Measurements from ENCODE around the gene CAVIN4.
A peak's percentile ranks its signal among the peaks of the same experiment; 100 is the strongest.

Gene CAVIN4

DNA sequence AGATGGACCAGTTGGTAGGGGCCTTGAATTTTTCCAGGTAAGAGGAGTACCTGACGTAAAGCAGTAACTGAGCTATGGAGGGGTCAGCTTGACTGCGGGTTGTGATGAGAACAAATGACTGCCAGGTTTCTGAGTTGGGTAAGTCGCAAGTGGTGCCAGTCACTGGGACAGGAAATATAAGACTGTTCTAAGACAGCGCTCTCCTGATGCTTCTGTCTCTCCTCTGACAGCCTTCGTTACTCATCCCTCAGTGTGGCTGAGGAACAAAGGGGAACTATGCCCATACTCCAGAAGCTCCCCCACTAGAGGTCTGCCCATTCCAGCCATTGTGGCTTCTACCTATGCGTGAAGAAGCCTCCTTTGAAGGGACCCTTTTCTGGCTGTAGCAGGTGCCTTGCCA is 13.3 kb downstream of the CAVIN4 start:
- DNase-seq (ENCODE audit: low spot score), result no peak

GRCh38 chr9:100591639-100592412 is 13.9 kb downstream of the CAVIN4 start:
- DNase-seq (ENCODE audit: low spot score), result no peak

DNA sequence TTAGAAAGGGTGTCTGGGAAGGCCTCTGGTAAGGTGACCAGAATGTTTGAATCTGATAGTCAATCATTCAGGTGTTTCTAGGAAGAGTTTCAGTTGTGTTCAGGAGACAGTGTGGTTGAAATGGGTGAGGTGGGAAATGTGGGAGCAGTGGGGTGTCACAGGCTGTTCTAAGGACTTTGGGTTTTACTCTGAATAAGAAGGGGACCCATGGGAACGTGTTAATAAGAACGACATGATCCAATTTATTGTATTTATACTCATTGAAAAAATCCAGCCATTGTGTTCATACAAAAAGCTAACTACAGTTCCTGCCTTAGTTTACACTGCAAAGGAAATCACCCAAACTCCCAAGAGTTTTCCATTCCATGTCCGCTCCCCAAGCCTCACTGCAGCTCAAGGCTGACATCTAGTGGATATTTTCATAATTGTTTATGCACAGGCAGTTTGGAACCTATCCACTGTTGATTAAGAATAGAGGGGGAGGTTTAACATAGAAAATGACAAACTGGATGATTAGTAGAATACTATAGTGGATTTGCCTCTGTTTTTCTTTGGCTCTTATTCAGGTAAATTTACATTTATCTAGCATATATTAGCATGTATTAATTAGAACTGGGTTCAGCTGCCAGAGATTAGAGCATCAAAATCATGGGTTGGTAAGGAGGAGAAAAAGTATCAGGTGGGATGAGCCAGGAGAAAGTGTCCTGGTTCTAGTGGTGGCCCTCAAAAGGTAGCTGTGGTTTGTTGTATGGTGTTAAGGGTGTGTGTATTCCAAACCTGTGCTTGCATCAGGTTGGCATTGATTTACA is 17.7 kb downstream of the CAVIN4 start:
- DNase-seq (ENCODE audit: low spot score), result peak; percentile 36

- DNase-seq (ENCODE audit: low spot score), result no peak
Observed at GRCh38 chr9:100597236-100597635, 19.4 kb downstream of the CAVIN4 start.

GRCh38 chr9:100598641-100599145 is 20.8 kb downstream of the CAVIN4 start:
- peak; percentile 80 for DNase-seq (ENCODE audit: low spot score)

- DNase-seq (ENCODE audit: low spot score), result no peak
Observed at GRCh38 chr9:100600521-100601079, 22.7 kb downstream of the CAVIN4 start.

DNA sequence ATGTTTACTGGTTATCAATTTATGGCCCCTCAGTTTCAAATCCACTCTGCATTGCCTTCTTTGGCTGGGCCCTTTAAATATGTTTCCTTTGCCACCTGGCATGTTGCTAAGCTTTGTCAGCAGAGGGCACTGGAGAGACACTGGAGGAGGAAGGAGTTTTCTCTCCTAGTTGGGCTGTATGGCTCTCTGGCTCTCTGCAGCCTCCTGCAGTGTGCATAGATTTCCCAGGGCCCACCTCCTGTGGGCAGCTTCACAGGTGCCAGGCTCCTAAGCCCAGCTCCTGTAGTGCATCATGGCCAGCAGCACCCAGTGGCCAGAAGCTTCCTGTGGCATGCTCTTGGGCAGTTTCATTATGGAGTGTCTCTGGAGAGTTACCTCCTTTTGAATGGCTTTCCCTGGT is 23.3 kb downstream of the CAVIN4 start:
- DNase-seq (ENCODE audit: low spot score), result peak; percentile 30

DNA sequence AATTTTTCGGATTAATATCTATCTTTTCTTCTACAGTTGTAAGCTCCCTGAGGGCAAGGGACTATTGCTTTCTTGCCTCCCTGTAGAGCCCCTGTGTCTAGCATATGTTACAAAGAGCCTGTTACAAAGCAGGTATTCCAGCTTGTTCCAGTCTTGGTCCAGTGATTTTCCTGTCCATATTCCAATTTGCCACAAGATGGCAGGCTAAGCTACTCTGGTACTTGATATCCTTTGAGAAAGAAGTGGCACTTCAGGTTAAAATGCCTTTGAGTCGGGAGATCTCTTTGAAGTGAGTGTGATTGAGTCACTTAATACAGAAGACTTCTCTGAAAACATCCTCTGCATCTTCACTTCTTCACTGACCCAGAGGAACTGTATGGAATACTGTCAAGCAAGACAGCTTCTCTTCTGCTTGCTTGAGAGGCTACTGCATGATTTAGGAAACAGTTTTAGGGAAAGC is 24.5 kb downstream of the CAVIN4 start:
- no peak for DNase-seq (ENCODE audit: low spot score)

- no peak for DNase-seq (ENCODE audit: low spot score)
Observed at GRCh38 chr9:100605405-100605804, 27.5 kb downstream of the CAVIN4 start.

GRCh38 chr9:100619194-100619593 is 41.3 kb downstream of the CAVIN4 start:
- no peak for DNase-seq (ENCODE audit: low spot score)

GRCh38 chr9:100619665-100620064 is 41.8 kb downstream of the CAVIN4 start:
- DNase-seq (ENCODE audit: low spot score), result no peak

DNA sequence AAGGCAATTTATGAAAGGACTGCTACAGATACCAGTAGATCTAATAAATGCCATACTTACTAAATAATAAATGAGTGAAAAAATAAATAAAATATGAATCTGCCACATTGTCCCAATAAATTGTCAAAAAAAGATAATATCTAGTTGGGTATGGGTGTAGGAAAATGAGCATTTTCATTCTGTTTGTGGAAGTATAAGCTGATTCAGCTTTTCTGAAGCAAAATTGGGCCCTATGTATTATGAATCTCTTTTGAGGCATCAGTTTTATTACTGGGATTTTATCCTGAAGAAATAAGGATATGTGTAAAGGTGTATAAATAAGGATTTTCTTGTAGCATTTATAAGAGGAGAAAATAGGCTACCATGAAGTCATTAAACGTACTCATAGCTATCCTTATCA is 46.1 kb downstream of the CAVIN4 start:
- no peak for DNase-seq (ENCODE audit: low spot score)

GRCh38 chr9:100626949-100627348 is 49.1 kb downstream of the CAVIN4 start:
- DNase-seq (ENCODE audit: low spot score), result no peak

- DNase-seq (ENCODE audit: low spot score), result no peak
Observed at GRCh38 chr9:100637787-100638186, 59.9 kb downstream of the CAVIN4 start.
